A673 (cell line): ENCODE data around the gene NDC1. TPM values are rescaled to one million over a fixed set of nuclear protein-coding genes. Genes with fewer than 3 reads are reported as not detected.

Source experiments
- BruUV-seq: library from RNA; stranded (reverse); fragments of 400-500 nt; replicated peaks from 2 replicates; lab custom pipeline; 2021; lab: Mats Ljungman, UMichigan
- CTCF ChIA-PET: fragments of 300-600 bp; sonication (Branson Sonifier 250); formaldehyde crosslinking; loops from one replicate; lab custom pipeline; 2022; ENCODE audit warnings: antibody characterized with exemption; lab: Charles Lee
- POLR2A ChIA-PET: fragments of 300-600 bp; sonication (Branson Sonifier 250); formaldehyde crosslinking; loops from one replicate; lab custom pipeline; 2022; ENCODE audit warnings: antibody characterized with exemption; ENCODE audit not compliant: low non-redundant PET; lab: Charles Lee
- DNase-seq: peaks from one replicate; pipeline ENCODE4 v3.0.0-alpha.2; 2015; ENCODE audit warnings: low spot score
- H3K27ac ChIP-seq: fragments of 200-600 bp; sonication (generic); 2 replicates; pipeline ENCODE4 v1.5.1; 2016; ENCODE audit warnings: mixed run types, low read depth, mild to moderate bottlenecking, mixed read lengths, antibody characterized with exemption, low read length; ENCODE audit not compliant: poor library complexity, severe bottlenecking
- H3K27me3 ChIP-seq: fragments of 200-600 bp; sonication (generic); replicated peaks from 2 replicates; pipeline ENCODE4 v1.6.1; 2017; ENCODE audit warnings: mixed run types, low read depth, mild to moderate bottlenecking, mixed read lengths, antibody characterized with exemption, low read length; ENCODE audit not compliant: insufficient read depth, poor library complexity
- H3K36me3 ChIP-seq: fragments of 200-600 bp; sonication (generic); 2 replicates; pipeline ENCODE4 v1.6.1; 2016; ENCODE audit warnings: mixed run types, mild to moderate bottlenecking, mixed read lengths, antibody characterized with exemption, low read length; ENCODE audit not compliant: insufficient read depth, poor library complexity, severe bottlenecking
- H3K4me1 ChIP-seq: fragments of 200-600 bp; sonication (generic); 2 replicates; pipeline ENCODE4 v1.6.1; 2017; ENCODE audit warnings: mixed run types, mild to moderate bottlenecking, mixed read lengths, antibody characterized with exemption, low read length; ENCODE audit not compliant: insufficient read depth, poor library complexity, severe bottlenecking
- H3K4me3 ChIP-seq: fragments of 200-600 bp; sonication (generic); 2 replicates; pipeline ENCODE4 v1.5.1; 2016; ENCODE audit warnings: low read depth, mixed run types, mild to moderate bottlenecking, mixed read lengths, low read length; ENCODE audit not compliant: poor library complexity, severe bottlenecking
- H3K9me3 ChIP-seq: fragments of 200-600 bp; sonication (generic); 2 replicates; pipeline ENCODE4 v1.6.1; 2016; ENCODE audit warnings: mixed run types, low read depth, mild to moderate bottlenecking, mixed read lengths, antibody characterized with exemption, low read length; ENCODE audit not compliant: poor library complexity, severe bottlenecking
- CTCF ChIP-seq: fragments of 300-800, 200-600 bp; sonication (generic); conservative IDR thresholded peaks from 2 replicates; pipeline ENCODE4 v1.5.1; 2017; ENCODE audit warnings: low read depth, mild to moderate bottlenecking, antibody characterized with exemption, low read length, moderate library complexity, mixed read lengths
- EZH2 ChIP-seq: fragments of 200-600 bp; sonication (generic); IDR thresholded peaks from 2 replicates; pipeline ENCODE4 v1.6.1; 2017; ENCODE audit warnings: borderline replicate concordance, low read depth, mild to moderate bottlenecking, mixed read lengths, antibody characterized with exemption, low read length; ENCODE audit not compliant: poor library complexity, severe bottlenecking
- intact Hi-C: fragments of 100-400 bp; cut with micrococcal nuclease; formaldehyde crosslinking; loops from one replicate; pipeline ENCODE4 v1.10.0; 2022; ENCODE audit not compliant: unreplicated experiment
- total RNA-seq: library from RNA; stranded (reverse); gene quantifications from 2 replicates; pipeline ENCODE4 v1.2.3, GENCODE V29; 2021

Gene NDC1
- total RNA-seq, 1 experiment from 2014 or later = 26.6 TPM

- no peak overlapping the region for H3K4me3 ChIP-seq
- TF ChIP-seq EZH2 = no peak
- TF ChIP-seq CTCF = no peak
- peaks cover 6% of the 10 kb centered on the region for H3K4me1 ChIP-seq
- intact Hi-C loops = no loop called here
- ChIA-PET CTCF (no interaction called here), POLR2A (no interaction called here)
- H3K27ac ChIP-seq = no peak overlapping the region
- DNase-seq = no peak
- BruUV-seq = no TSS peak
- no peaks in the 10 kb centered on the region for H3K36me3 ChIP-seq
- H3K27me3 ChIP-seq = peaks cover 36% of the 10 kb centered on the region
- no peaks in the 10 kb centered on the region for H3K9me3 ChIP-seq
Observed at GRCh38 chr1:53735261-53735660, 102.8 kb downstream of the NDC1 start.

- H3K27me3 ChIP-seq = peaks cover 36% of the 10 kb centered on the region
- POLR2A ChIA-PET = no interaction called here
- peaks cover 6% of the 10 kb centered on the region for H3K4me1 ChIP-seq
- intact Hi-C loops = no loop called here
- H3K27ac ChIP-seq = no peak overlapping the region
- no TSS peak for BruUV-seq
- no peak for DNase-seq
- no peaks in the 10 kb centered on the region for H3K9me3 ChIP-seq
- CTCF ChIA-PET = no interaction called here
- no peak overlapping the region for H3K4me3 ChIP-seq
- no peaks in the 10 kb centered on the region for H3K36me3 ChIP-seq
- TF ChIP-seq EZH2 (no peak), CTCF (no peak)
Observed at GRCh38 chr1:53734650-53735211, 103.4 kb downstream of the NDC1 start.

GRCh38 chr1:53733975-53734649 is 104.0 kb downstream of the NDC1 start:
- Histone ChIP-seq H3K4me1 (peaks cover 6% of the 10 kb centered on the region), H3K36me3 (no peaks in the 10 kb centered on the region), H3K27ac (no peak overlapping the region), H3K4me3 (no peak overlapping the region), H3K27me3 (peaks cover 36% of the 10 kb centered on the region), H3K9me3 (no peaks in the 10 kb centered on the region)
- intact Hi-C loops = no loop called here
- ChIA-PET CTCF (interaction anchor here (0.7 kb wide), 1 partner anchor 34 kb away, joined by 7 read pairs; no protein-coding TSS in a partner anchor), POLR2A (no interaction called here)
- DNase-seq = no peak
- BruUV-seq = no TSS peak
- TF ChIP-seq CTCF (no peak), EZH2 (no peak)
